Naive thymus-derived CD8-positive, alpha-beta T cell (primary cell): ENCODE measurements around the gene EZR. TPM values are rescaled to one million over a fixed set of nuclear protein-coding genes. Genes with fewer than 3 reads are reported as not detected.
A peak's percentile ranks its signal among the peaks of the same experiment; 100 is the strongest.

Experiments
- ATAC-seq, 2 donors: fragments of 150-1000 bp; cut with Tn5 transposase in 1 of 2; sonication (Bioruptor Pico), chemical (Tn5 transposase) in 1 of 2; 1 replicate in 1 of 2; 2 replicates in 1 of 2; pipeline ENCODE4 v1.10.0; 2021; ENCODE audit warnings: mild to moderate bottlenecking in 2 of 2, moderate library complexity in 2 of 2
- POLR2A ChIA-PET: fragments of 350-600 bp; sonication (Branson Sonifier 250); formaldehyde crosslinking; loops from one replicate; lab custom pipeline; 2021; ENCODE audit warnings: antibody characterized with exemption; lab: Charles Lee
- DNase-seq, 10 donors: peaks; one replicate each; pipeline versions ENCODE4 v3.0.0 to v3.0.0-alpha.2; 2020 to 2022
- H3K27ac Mint-ChIP-seq, 10 donors: one replicate each; pipeline ENCODE4 v1.8.0; 2020 to 2022; ENCODE audit warnings: mild to moderate bottlenecking in 10 of 10, mixed read lengths in 10 of 10, moderate library complexity in 4 of 10, inconsistent platforms in 1 of 10
- H3K27me3 Mint-ChIP-seq, 5 donors: one replicate each; pipeline ENCODE4 v1.8.0; 2021 to 2022; ENCODE audit warnings: mixed read lengths in 5 of 5
- H3K36me3 Mint-ChIP-seq, 3 donors: one replicate each; pipeline ENCODE4 v1.8.0; 2020 to 2022; ENCODE audit warnings: mixed read lengths in 3 of 3, mild to moderate bottlenecking in 2 of 3, inconsistent platforms in 1 of 3
- H3K4me1 Mint-ChIP-seq, 4 donors: one replicate each; pipeline ENCODE4 v1.8.0; 2021 to 2022; ENCODE audit warnings: mixed read lengths in 4 of 4
- H3K4me3 Mint-ChIP-seq, 10 donors: one replicate each; pipeline ENCODE4 v1.8.0; 2020 to 2022; ENCODE audit warnings: mild to moderate bottlenecking in 10 of 10, mixed read lengths in 10 of 10, moderate library complexity in 6 of 10, inconsistent platforms in 1 of 10
- H3K9me3 Mint-ChIP-seq, 9 donors: one replicate each; pipeline ENCODE4 v1.8.0; 2020 to 2022; ENCODE audit warnings: mixed read lengths in 9 of 9, mild to moderate bottlenecking in 3 of 9, inconsistent platforms in 1 of 9, moderate library complexity in 1 of 9
- polyA plus RNA-seq, 3 donors: library from polyadenylated mRNA; unstranded; fragments of 300-500 nt; fragmentation: Illumina TruSeq; gene quantifications; one replicate each; pipeline ENCODE4 v1.2.3, GENCODE V29; 2021
- total RNA-seq, 8 experiments: library from RNA in 2 of 8; stranded (reverse) in 2 of 8; gene quantifications; one replicate each; pipeline ENCODE4 v1.2.3 and lab custom pipeline; 2021 to 2026

EZR gene
- total and polyA plus RNA-seq, 5 experiments from 2014 or later: 127 to 212 (median 168) TPM

GRCh38 chr6:158763434-158764182 lies 55.6 kb downstream of the EZR start:
- DNase-seq (no peak), ATAC-seq (no peak)
- Mint-ChIP-seq H3K9me3 (no peaks in the 10 kb centered on the region), H3K27ac (peak overlapping the region in 9 of 10 donors; percentile 29 to 89 (median 65)), H3K4me3 (peak overlapping the region in 2 of 10 donors; percentile 0 to 77), H3K27me3 (no peaks in the 10 kb centered on the region), H3K4me1 (peaks cover 0 to 4% (median 0%) of the 10 kb centered on the region in 4 donors), H3K36me3 (peaks cover 4 to 60% (median 28%) of the 10 kb centered on the region in 3 donors)
- POLR2A ChIA-PET: interaction anchor here (0.6 to 1.5 kb wide), 5 partner anchors 16 to 111 kb away, joined by 3 read pairs; no protein-coding TSS in a partner anchor

GRCh38 chr6:158762787-158763433 lies 56.3 kb downstream of the EZR start:
- POLR2A ChIA-PET: interaction anchor here (0.6 to 1.5 kb wide), 3 partner anchors 51 to 112 kb away, joined by 3 read pairs; no protein-coding TSS in a partner anchor
- peak overlapping the region in 9 of 10 donors; percentile 5 to 87 (median 71) for H3K27ac Mint-ChIP-seq
- ATAC-seq (no peak), DNase-seq (peak in 1 of 10 donors; percentile 7)
- H3K27me3 Mint-ChIP-seq: no peaks in the 10 kb centered on the region
- H3K4me3 Mint-ChIP-seq: peak overlapping the region in 1 of 10 donors; percentile 10
- H3K4me1 Mint-ChIP-seq: peaks cover 0 to 4% (median 0%) of the 10 kb centered on the region in 4 donors
- H3K36me3 Mint-ChIP-seq: peaks cover 4 to 55% (median 26%) of the 10 kb centered on the region in 3 donors
- no peaks in the 10 kb centered on the region for H3K9me3 Mint-ChIP-seq

GRCh38 chr6:158761746-158762145 lies 57.4 kb downstream of the EZR start:
- DNase-seq (no peak), ATAC-seq (no peak)
- H3K27ac Mint-ChIP-seq: peak overlapping the region in 9 of 10 donors; percentile 5 to 87 (median 59)
- peaks cover 0 to 4% (median 0%) of the 10 kb centered on the region in 4 donors for H3K4me1 Mint-ChIP-seq
- POLR2A ChIA-PET: no interaction called here
- no peaks in the 10 kb centered on the region for H3K9me3 Mint-ChIP-seq
- H3K36me3 Mint-ChIP-seq: peaks cover 0 to 49% (median 23%) of the 10 kb centered on the region in 3 donors
- H3K4me3 Mint-ChIP-seq: peak overlapping the region in 2 of 10 donors; percentile 30 to 58
- no peaks in the 10 kb centered on the region for H3K27me3 Mint-ChIP-seq

- no peaks in the 10 kb centered on the region for H3K27me3 Mint-ChIP-seq
- no peak overlapping the region for H3K4me3 Mint-ChIP-seq
- DNase-seq: no peak
- POLR2A ChIA-PET: interaction anchor here (0.6 to 1.3 kb wide), 2 partner anchors 8 to 168 kb away, joined by 3 read pairs; no protein-coding TSS in a partner anchor
- no peak for ATAC-seq
- peaks cover 0 to 40% (median 16%) of the 10 kb centered on the region in 3 donors for H3K36me3 Mint-ChIP-seq
- H3K4me1 Mint-ChIP-seq: peaks cover 0 to 4% (median 0%) of the 10 kb centered on the region in 4 donors
- H3K9me3 Mint-ChIP-seq: no peaks in the 10 kb centered on the region
- peak overlapping the region in 7 of 10 donors; percentile 34 to 69 (median 48) for H3K27ac Mint-ChIP-seq
Measured at GRCh38 chr6:158760618-158761250, 58.4 kb downstream of the EZR start.

GRCh38 chr6:158759966-158760617 lies 59.1 kb downstream of the EZR start:
- Mint-ChIP-seq H3K9me3 (no peaks in the 10 kb centered on the region), H3K27ac (peak overlapping the region in 9 of 10 donors; percentile 9 to 80 (median 55)), H3K4me3 (no peak overlapping the region), H3K36me3 (peaks cover 0 to 38% (median 13%) of the 10 kb centered on the region in 3 donors), H3K4me1 (peaks cover 0 to 4% (median 0%) of the 10 kb centered on the region in 4 donors), H3K27me3 (no peaks in the 10 kb centered on the region)
- POLR2A ChIA-PET: interaction anchor here (0.6 to 1.3 kb wide), 2 partner anchors 8 to 168 kb away, joined by 3 read pairs; no protein-coding TSS in a partner anchor
- no peak for DNase-seq
- ATAC-seq: peak in 1 of 2 donors; percentile 5

- peak in 1 of 2 donors; percentile 7 for ATAC-seq
- peaks cover 0 to 38% (median 7%) of the 10 kb centered on the region in 3 donors for H3K36me3 Mint-ChIP-seq
- POLR2A ChIA-PET: no interaction called here
- no peaks in the 10 kb centered on the region for H3K9me3 Mint-ChIP-seq
- H3K4me3 Mint-ChIP-seq: no peak overlapping the region
- H3K27ac Mint-ChIP-seq: peak overlapping the region in 5 of 10 donors; percentile 56 to 86 (median 59)
- H3K4me1 Mint-ChIP-seq: peaks cover 0 to 4% (median 0%) of the 10 kb centered on the region in 4 donors
- H3K27me3 Mint-ChIP-seq: no peaks in the 10 kb centered on the region
- no peak for DNase-seq
Measured at GRCh38 chr6:158758941-158759479, 60.2 kb downstream of the EZR start.

- peak overlapping the region in 2 of 10 donors; percentile 73 to 86 for H3K27ac Mint-ChIP-seq
- POLR2A ChIA-PET: no interaction called here
- no peaks in the 10 kb centered on the region for H3K9me3 Mint-ChIP-seq
- no peak overlapping the region for H3K4me3 Mint-ChIP-seq
- ATAC-seq: no peak
- peaks cover 0 to 38% (median 7%) of the 10 kb centered on the region in 3 donors for H3K36me3 Mint-ChIP-seq
- H3K4me1 Mint-ChIP-seq: peaks cover 0 to 4% (median 0%) of the 10 kb centered on the region in 4 donors
- no peak for DNase-seq
- no peaks in the 10 kb centered on the region for H3K27me3 Mint-ChIP-seq
Measured at GRCh38 chr6:158758451-158758860, 60.7 kb downstream of the EZR start.

- ATAC-seq (no peak), DNase-seq (no peak)
- Mint-ChIP-seq H3K36me3 (peaks cover 0 to 38% (median 7%) of the 10 kb centered on the region in 3 donors), H3K4me1 (peaks cover 0 to 4% (median 0%) of the 10 kb centered on the region in 4 donors), H3K27me3 (no peaks in the 10 kb centered on the region), H3K4me3 (no peak overlapping the region), H3K9me3 (no peaks in the 10 kb centered on the region), H3K27ac (peak overlapping the region in 5 of 10 donors; percentile 21 to 57 (median 43))
- POLR2A ChIA-PET: no interaction called here
Measured at GRCh38 chr6:158757753-158758090, 61.4 kb downstream of the EZR start.

GRCh38 chr6:158756977-158757752 lies 62.0 kb downstream of the EZR start:
- peaks cover 0 to 35% (median 7%) of the 10 kb centered on the region in 3 donors for H3K36me3 Mint-ChIP-seq

GRCh38 chr6:158756126-158756525 lies 63.0 kb downstream of the EZR start:
- Mint-ChIP-seq H3K36me3 (peaks cover 0 to 34% (median 7%) of the 10 kb centered on the region in 3 donors), H3K4me1 (peaks cover 0 to 3% (median 0%) of the 10 kb centered on the region in 4 donors), H3K27me3 (no peaks in the 10 kb centered on the region), H3K27ac (peak overlapping the region in 3 of 10 donors; percentile 24 to 61 (median 56)), H3K9me3 (no peaks in the 10 kb centered on the region), H3K4me3 (no peak overlapping the region)
- POLR2A ChIA-PET: interaction anchor here (0.7 kb wide), 1 partner anchor 40 kb away, joined by 5 read pairs; no protein-coding TSS in a partner anchor
- DNase-seq (no peak), ATAC-seq (no peak)

More at GRCh38 chr6:158756977-158757752, 62.0 kb downstream of the EZR start:
- H3K4me3 Mint-ChIP-seq: no peak overlapping the region
- H3K9me3 Mint-ChIP-seq: no peaks in the 10 kb centered on the region
- H3K27ac Mint-ChIP-seq: peak overlapping the region in 5 of 10 donors; percentile 21 to 48 (median 43)
- peaks cover 0 to 7% (median 0%) of the 10 kb centered on the region in 4 donors for H3K4me1 Mint-ChIP-seq
- no peaks in the 10 kb centered on the region for H3K27me3 Mint-ChIP-seq
- POLR2A ChIA-PET: no interaction called here
- DNase-seq (no peak), ATAC-seq (peak in 1 of 2 donors; percentile 3)

- peaks cover 0 to 3% (median 0%) of the 10 kb centered on the region in 4 donors for H3K4me1 Mint-ChIP-seq
- H3K4me3 Mint-ChIP-seq: no peak overlapping the region
- no peak for DNase-seq
- H3K9me3 Mint-ChIP-seq: no peaks in the 10 kb centered on the region
- H3K27me3 Mint-ChIP-seq: no peaks in the 10 kb centered on the region
- H3K27ac Mint-ChIP-seq: peak overlapping the region in 2 of 10 donors; percentile 56 to 61
- peaks cover 0 to 38% (median 7%) of the 10 kb centered on the region in 3 donors for H3K36me3 Mint-ChIP-seq
- ATAC-seq: no peak
- POLR2A ChIA-PET: no interaction called here
Measured at GRCh38 chr6:158755636-158756035, 63.5 kb downstream of the EZR start.
